ENCODE measurements around the gene SKP2. TPM values are rescaled to one million over a fixed set of nuclear protein-coding genes. Genes with fewer than 3 reads are reported as not detected.
"Not testable (repeated sequence)": the region's sequence is repeated elsewhere in the genome, so short reads cannot be mapped to it uniquely, and the experiment has no call there.

SKP2 gene
- total and polyA plus RNA-seq, 3 donors from 2014 or later, result 7.1 to 14.2 (median 10.6) TPM

- H3K27me3 ChIP-seq, result no peaks in the 10 kb centered on the region
These were observed 26.0 kb upstream of the SKP2 start for GRCh38 chr5:36125868-36126267.

GRCh38 chr5:36128795-36129194 is 23.1 kb upstream of the SKP2 start:
- DNase-seq, result no peak
- Histone ChIP-seq H3K27me3 (no peaks in the 10 kb centered on the region), H3K27ac (no peak overlapping the region), H3K4me3 (no peak overlapping the region), H3K4me1 (no peaks in the 10 kb centered on the region), H3K9me3 (no peaks in the 10 kb centered on the region), H3K36me3 (ENCODE audit: low read depth, missing control alignments) (no peaks in the 10 kb centered on the region)
- intact Hi-C loops (cut with DNase I; ENCODE audit: low total_unique reads), result no loop called here
- WGBS, 2 donors, result 91% methylated on average over 1 of the region's 1 CpG
- TF ChIP-seq CTCF (IDR thresholded peaks at IDR 0.05), result no peak
- no peak for TF ChIP-seq POLR2A (IDR thresholded peaks at IDR 0.05)

More at GRCh38 chr5:36125868-36126267, 26.0 kb upstream of the SKP2 start:
- Histone ChIP-seq H3K36me3 (ENCODE audit: low read depth, missing control alignments) (no peaks in the 10 kb centered on the region), H3K9me3 (no peaks in the 10 kb centered on the region), H3K4me1 (no peaks in the 10 kb centered on the region), H3K4me3 (no peak overlapping the region), H3K27ac (no peak overlapping the region)
- WGBS, 2 donors, result 89 to 100% methylated on average over 1 of the region's 1 CpG
- intact Hi-C loops (cut with DNase I; ENCODE audit: low total_unique reads), result no loop called here
- DNase-seq, result no peak
- no peak for TF ChIP-seq POLR2A (IDR thresholded peaks at IDR 0.05)

GRCh38 chr5:36129666-36130065 is 22.2 kb upstream of the SKP2 start:
- H3K27ac ChIP-seq; H3K36me3 ChIP-seq (ENCODE audit: low read depth, missing control alignments); H3K9me3 ChIP-seq; DNase-seq; H3K4me1 ChIP-seq; H3K4me3 ChIP-seq; intact Hi-C loops (cut with DNase I; ENCODE audit: low total_unique reads); H3K27me3 ChIP-seq: not testable (repeated sequence)
- WGBS, 2 donors, result 95 to 97% methylated on average over 5 of the region's 5 CpGs

GRCh38 chr5:36133009-36133408 is 18.9 kb upstream of the SKP2 start:
- WGBS, 2 donors, result 95 to 100% methylated on average over 1 of the region's 1 CpG
- H3K4me3 ChIP-seq; intact Hi-C loops (cut with DNase I; ENCODE audit: low total_unique reads): not testable (repeated sequence)

GRCh38 chr5:36135988-36136387 is 15.9 kb upstream of the SKP2 start:
- H3K9me3 ChIP-seq, result no peaks in the 10 kb centered on the region
- H3K36me3 ChIP-seq (ENCODE audit: low read depth, missing control alignments), result no peaks in the 10 kb centered on the region
- TF ChIP-seq POLR2A (IDR thresholded peaks at IDR 0.05) (no peak), CTCF (IDR thresholded peaks at IDR 0.05) (no peak)
- intact Hi-C loops (cut with DNase I; ENCODE audit: low total_unique reads), result no loop called here
- no peak overlapping the region for H3K27ac ChIP-seq
- H3K4me1 ChIP-seq, result no peaks in the 10 kb centered on the region
- no peak overlapping the region for H3K4me3 ChIP-seq
- no peaks in the 10 kb centered on the region for H3K27me3 ChIP-seq
- no peak for DNase-seq
- WGBS, 2 donors, result 96 to 98% methylated on average over 3 of the region's 3 CpGs

More at GRCh38 chr5:36133009-36133408, 18.9 kb upstream of the SKP2 start:
- not testable (repeated sequence) for H3K27me3 ChIP-seq; H3K36me3 ChIP-seq (ENCODE audit: low read depth, missing control alignments); H3K9me3 ChIP-seq; H3K27ac ChIP-seq; DNase-seq; H3K4me1 ChIP-seq

GRCh38 chr5:36136581-36136980 is 15.3 kb upstream of the SKP2 start:
- no peak overlapping the region for H3K4me3 ChIP-seq
- no peaks in the 10 kb centered on the region for H3K4me1 ChIP-seq
- H3K9me3 ChIP-seq, result no peaks in the 10 kb centered on the region
- no peak overlapping the region for H3K27ac ChIP-seq
- no peak for DNase-seq
- TF ChIP-seq CTCF (IDR thresholded peaks at IDR 0.05) (no peak), POLR2A (IDR thresholded peaks at IDR 0.05) (no peak)
- H3K36me3 ChIP-seq (ENCODE audit: low read depth, missing control alignments), result no peaks in the 10 kb centered on the region
- intact Hi-C loops (cut with DNase I; ENCODE audit: low total_unique reads), result no loop called here
- H3K27me3 ChIP-seq, result no peaks in the 10 kb centered on the region

Data from testis (tissue), 3 donors.